Activated CD8-positive, alpha-beta T cell treated with anti-CD3 and anti-CD28 coated beads for 36 hours (primary cell): ENCODE results near the gene HMGN4. TPM values are rescaled to one million over a fixed set of nuclear protein-coding genes. Genes with fewer than 3 reads are reported as not detected.

Experiments
- ATAC-seq: fragments of 200-7000 bp; cut with Tn5 transposase; one replicate; pipeline ENCODE4 v1.10.0; 2021; ENCODE audit warnings: mild to moderate bottlenecking, moderate library complexity
- CTCF ChIA-PET: fragments of 350-600 bp; sonication (Branson Sonifier 250); formaldehyde crosslinking; loops from one replicate; lab custom pipeline; 2021; ENCODE audit warnings: antibody characterized with exemption; lab: Charles Lee
- POLR2A ChIA-PET: fragments of 350-600 bp; sonication (Branson Sonifier 250); formaldehyde crosslinking; loops from one replicate; lab custom pipeline; 2021; ENCODE audit warnings: antibody characterized with exemption; lab: Charles Lee
- DNase-seq: peaks from one replicate; pipeline ENCODE4 v3.0.0-alpha.2; 2020
- H3K27ac Mint-ChIP-seq: one replicate; pipeline ENCODE4 v1.8.0; 2021; ENCODE audit warnings: mild to moderate bottlenecking, mixed read lengths
- H3K27me3 Mint-ChIP-seq: one replicate; pipeline ENCODE4 v1.8.0; 2021; ENCODE audit warnings: mixed read lengths
- H3K36me3 Mint-ChIP-seq: one replicate; pipeline ENCODE4 v1.8.0; 2021; ENCODE audit warnings: low read depth, mixed read lengths
- H3K4me1 Mint-ChIP-seq: one replicate; pipeline ENCODE4 v1.8.0; 2021; ENCODE audit warnings: low read depth, mixed read lengths
- H3K4me3 Mint-ChIP-seq: one replicate; pipeline ENCODE4 v1.8.0; 2021; ENCODE audit warnings: mild to moderate bottlenecking, moderate library complexity, mixed read lengths
- H3K9me3 Mint-ChIP-seq: one replicate; pipeline ENCODE4 v1.8.0; 2021; ENCODE audit warnings: mixed read lengths
- CTCF ChIP-seq: fragments of 200-600 bp; IDR thresholded peaks from one replicate; pipeline ENCODE4 v1.8.0; 2022; ENCODE audit warnings: antibody characterized with exemption, mild to moderate bottlenecking
- intact Hi-C: fragments of 100-400 bp; cut with micrococcal nuclease; formaldehyde crosslinking; loops from one replicate; pipeline ENCODE4 v1.10.0; 2022
- total RNA-seq, 2 experiments: library from RNA; stranded (reverse); gene quantifications; one replicate each; pipeline ENCODE4 v1.2.3, GENCODE V29; 2021

Gene HMGN4
- total RNA-seq, 2 experiments from 2014 or later = 80.2 to 83.3 TPM

DNA sequence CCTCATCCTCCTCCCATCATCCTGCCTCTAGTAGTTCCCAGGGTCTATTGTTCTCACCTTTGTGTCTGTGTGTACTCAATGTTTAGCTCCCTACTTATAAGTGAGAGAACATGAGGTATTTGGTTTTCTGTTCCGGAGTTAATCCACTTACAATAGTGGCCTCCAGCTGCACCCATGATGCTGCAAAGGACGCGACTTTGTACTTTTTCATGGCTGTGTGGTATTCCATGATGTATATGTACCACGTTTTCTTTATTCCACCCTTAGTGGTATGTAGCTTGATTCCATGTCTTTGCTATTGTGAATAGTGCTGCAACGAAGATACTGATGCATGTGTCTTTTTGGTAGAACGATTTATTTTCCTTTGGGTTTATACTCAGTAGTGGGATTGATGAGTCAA lies 40.1 kb downstream of the HMGN4 start:
- no peak for TF ChIP-seq CTCF
- H3K4me3 Mint-ChIP-seq = peak overlapping the region; percentile 15
- H3K36me3 Mint-ChIP-seq = peaks cover 4% of the 10 kb centered on the region
- H3K4me1 Mint-ChIP-seq = peaks cover 22% of the 10 kb centered on the region
- intact Hi-C loops = no loop called here
- DNase-seq (no peak), ATAC-seq (no peak)
- peaks cover 7% of the 10 kb centered on the region for H3K27me3 Mint-ChIP-seq
- H3K27ac Mint-ChIP-seq = no peak overlapping the region
- ChIA-PET CTCF (interaction anchor here (15.0 kb wide), 1 partner anchor 16 kb away, joined by 180 read pairs; the partner anchor contains the start of gene ABT1), POLR2A (interaction anchor here (0.9 to 1.4 kb wide), 3 partner anchors 17 to 305 kb away, joined by 3 to 7 read pairs (median 3); no protein-coding TSS in a partner anchor)
- peaks cover 14% of the 10 kb centered on the region for H3K9me3 Mint-ChIP-seq

DNA sequence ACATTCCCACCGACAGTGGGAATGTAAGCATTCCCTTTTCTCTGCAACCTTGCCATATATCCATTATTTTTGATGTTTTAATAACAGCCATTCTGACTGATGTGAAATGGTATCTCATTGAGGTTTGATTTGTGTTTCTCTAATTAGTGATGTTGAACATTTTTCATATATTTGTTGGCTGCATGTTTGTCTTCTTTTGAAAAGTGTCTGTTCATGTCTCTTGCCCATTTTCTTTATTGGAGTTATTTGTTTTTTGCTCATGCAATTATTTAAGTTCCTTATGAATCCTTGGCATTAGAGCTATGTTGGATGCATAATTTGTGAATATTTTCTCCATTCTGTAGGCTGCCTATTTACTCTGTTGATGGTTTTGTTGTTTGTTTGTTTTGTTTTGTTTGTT lies 40.6 kb downstream of the HMGN4 start:
- Mint-ChIP-seq H3K27ac (no peak overlapping the region), H3K4me3 (no peak overlapping the region), H3K27me3 (peaks cover 11% of the 10 kb centered on the region), H3K36me3 (peaks cover 4% of the 10 kb centered on the region), H3K9me3 (peaks cover 14% of the 10 kb centered on the region), H3K4me1 (peaks cover 22% of the 10 kb centered on the region)
- ChIA-PET CTCF (interaction anchor here (15.0 kb wide), 1 partner anchor 16 kb away, joined by 180 read pairs; the partner anchor contains the start of gene ABT1), POLR2A (interaction anchor here (0.9 to 1.4 kb wide), 2 partner anchors 20 to 305 kb away, joined by 3 read pairs; no protein-coding TSS in a partner anchor)
- intact Hi-C loops = no loop called here
- DNase-seq (no peak), ATAC-seq (no peak)
- no peak for TF ChIP-seq CTCF

DNA sequence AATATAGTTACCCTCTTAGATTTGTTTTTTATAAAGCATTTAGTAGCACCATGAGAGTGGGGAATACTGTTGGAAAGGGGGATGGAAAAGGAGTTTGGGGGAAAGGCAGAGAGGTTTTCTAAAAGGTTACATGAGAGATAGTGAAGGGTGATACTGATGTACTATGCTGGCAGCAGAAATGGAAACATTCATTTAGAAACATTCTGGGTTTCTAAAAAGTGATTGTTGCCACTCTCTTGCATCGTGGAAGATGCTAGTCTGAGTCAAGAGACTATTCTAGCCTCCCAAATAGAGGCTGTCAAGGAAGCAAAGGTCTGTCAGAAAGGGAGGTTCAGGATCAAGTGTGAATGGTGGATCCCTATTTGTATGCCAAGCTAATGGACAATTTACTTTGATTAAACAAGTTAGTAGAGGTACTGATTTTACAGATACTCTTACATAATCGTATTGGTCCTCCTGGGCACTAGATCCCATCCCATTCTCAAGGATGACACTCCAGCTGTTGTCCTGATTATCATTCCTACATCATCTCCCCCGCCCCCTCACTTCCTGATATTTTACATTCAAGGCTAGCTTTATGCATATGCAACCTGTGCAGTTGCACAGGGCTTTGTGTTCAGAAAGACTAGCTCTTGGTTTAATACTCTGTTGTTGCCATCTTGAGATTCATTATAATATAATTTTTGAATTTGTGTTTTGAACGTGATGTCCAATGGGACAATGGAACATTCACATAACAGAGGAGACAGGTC lies 43.2 kb downstream of the HMGN4 start:
- CTCF ChIA-PET = interaction anchor here (1.4 to 15.0 kb wide), 2 partner anchors 8 to 13 kb away, joined by 3 to 180 read pairs; partner anchors contain the start of gene ABT1
- H3K27ac Mint-ChIP-seq = no peak overlapping the region
- intact Hi-C loops = no loop called here

GRCh38 chr6:26588965-26589364 lies 50.8 kb downstream of the HMGN4 start:
- CTCF ChIA-PET = interaction anchor here (0.6 to 1.1 kb wide), 2 partner anchors 16 to 19 kb away, joined by 3 to 4 read pairs; no protein-coding TSS in a partner anchor
- Mint-ChIP-seq H3K4me3 (no peak overlapping the region), H3K4me1 (no peaks in the 10 kb centered on the region), H3K27me3 (peaks cover 31% of the 10 kb centered on the region), H3K27ac (no peak overlapping the region), H3K9me3 (no peaks in the 10 kb centered on the region), H3K36me3 (no peaks in the 10 kb centered on the region)
- DNase-seq (no peak), ATAC-seq (no peak)
- POLR2A ChIA-PET = no interaction called here
- intact Hi-C loops = no loop called here
- no peak for TF ChIP-seq CTCF

More for the DNA sequence above, 43.2 kb downstream of the HMGN4 start:
- no peak for TF ChIP-seq CTCF
- Mint-ChIP-seq H3K27me3 (peaks cover 22% of the 10 kb centered on the region), H3K9me3 (peaks cover 14% of the 10 kb centered on the region), H3K4me3 (no peak overlapping the region), H3K36me3 (peaks cover 4% of the 10 kb centered on the region), H3K4me1 (peaks cover 22% of the 10 kb centered on the region)
- POLR2A ChIA-PET = no interaction called here
- ATAC-seq (no peak), DNase-seq (no peak)

- ChIA-PET POLR2A (no interaction called here), CTCF (interaction anchor here (1.1 to 4.2 kb wide), 4 partner anchors 8 to 251 kb away, joined by 3 to 180 read pairs (median 8); no protein-coding TSS in a partner anchor)
- ATAC-seq (no peak), DNase-seq (no peak)
- no peak overlapping the region for H3K27ac Mint-ChIP-seq
- H3K4me1 Mint-ChIP-seq = peaks cover 7% of the 10 kb centered on the region
- no peaks in the 10 kb centered on the region for H3K9me3 Mint-ChIP-seq
- no peak for TF ChIP-seq CTCF
- peaks cover 22% of the 10 kb centered on the region for H3K27me3 Mint-ChIP-seq
- no peak overlapping the region for H3K4me3 Mint-ChIP-seq
- peaks cover 4% of the 10 kb centered on the region for H3K36me3 Mint-ChIP-seq
- intact Hi-C loops = no loop called here
These were observed 54.5 kb downstream of the HMGN4 start for GRCh38 chr6:26592649-26593048.
